ENCODE data around the gene PCSK2. TPM values are rescaled to one million over a fixed set of nuclear protein-coding genes. Genes with fewer than 3 reads are reported as not detected.

PCSK2 gene
- polyA plus RNA-seq, 1 donor from 2014 or later, result 27.9 TPM

DNA sequence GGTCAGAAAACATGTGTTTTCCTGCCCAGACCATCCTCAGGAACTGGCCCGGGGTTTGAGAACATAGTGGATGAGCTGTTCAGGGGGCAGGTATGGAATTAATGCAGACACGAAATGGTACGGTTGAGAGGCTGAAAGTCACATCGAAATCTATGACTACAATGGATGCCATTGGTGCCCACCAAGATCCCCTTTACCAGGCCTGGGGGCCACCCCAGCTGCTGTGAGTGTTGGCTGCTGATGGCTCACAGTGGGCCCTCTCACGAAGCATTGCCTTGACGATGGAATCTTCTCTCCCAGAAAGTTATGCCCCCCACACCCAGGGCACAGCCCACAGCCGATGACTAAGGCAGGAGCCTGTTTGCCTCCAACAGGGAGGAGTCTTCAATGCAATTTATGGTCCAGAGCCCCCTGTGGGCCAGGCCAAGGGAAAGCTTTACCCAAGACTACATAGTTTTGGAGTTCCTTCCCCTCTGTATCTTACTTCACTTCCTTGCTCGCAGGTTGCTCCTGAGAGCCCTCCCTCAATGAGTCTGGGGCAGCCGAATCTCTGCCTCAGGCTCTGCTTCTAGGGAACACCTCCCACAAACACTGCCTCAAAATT is 211.7 kb downstream of the PCSK2 start:
- no peak for TF ChIP-seq TAF1 (IDR thresholded peaks at IDR 0.05; ENCODE audit: low read depth)
- TF ChIP-seq MXI1 (conservative IDR thresholded peaks at IDR 0.05; ENCODE audit: poor library complexity, severe bottlenecking), result no peak
- TF ChIP-seq SMC3 (conservative IDR thresholded peaks at IDR 0.05; ENCODE audit: poor library complexity), result no peak
- no peak for TF ChIP-seq EZH2 (IDR thresholded peaks at IDR 0.05; ENCODE audit: borderline replicate concordance, insufficient read depth, low read length, poor library complexity, severe bottlenecking)
- TF ChIP-seq, protein P1, sequence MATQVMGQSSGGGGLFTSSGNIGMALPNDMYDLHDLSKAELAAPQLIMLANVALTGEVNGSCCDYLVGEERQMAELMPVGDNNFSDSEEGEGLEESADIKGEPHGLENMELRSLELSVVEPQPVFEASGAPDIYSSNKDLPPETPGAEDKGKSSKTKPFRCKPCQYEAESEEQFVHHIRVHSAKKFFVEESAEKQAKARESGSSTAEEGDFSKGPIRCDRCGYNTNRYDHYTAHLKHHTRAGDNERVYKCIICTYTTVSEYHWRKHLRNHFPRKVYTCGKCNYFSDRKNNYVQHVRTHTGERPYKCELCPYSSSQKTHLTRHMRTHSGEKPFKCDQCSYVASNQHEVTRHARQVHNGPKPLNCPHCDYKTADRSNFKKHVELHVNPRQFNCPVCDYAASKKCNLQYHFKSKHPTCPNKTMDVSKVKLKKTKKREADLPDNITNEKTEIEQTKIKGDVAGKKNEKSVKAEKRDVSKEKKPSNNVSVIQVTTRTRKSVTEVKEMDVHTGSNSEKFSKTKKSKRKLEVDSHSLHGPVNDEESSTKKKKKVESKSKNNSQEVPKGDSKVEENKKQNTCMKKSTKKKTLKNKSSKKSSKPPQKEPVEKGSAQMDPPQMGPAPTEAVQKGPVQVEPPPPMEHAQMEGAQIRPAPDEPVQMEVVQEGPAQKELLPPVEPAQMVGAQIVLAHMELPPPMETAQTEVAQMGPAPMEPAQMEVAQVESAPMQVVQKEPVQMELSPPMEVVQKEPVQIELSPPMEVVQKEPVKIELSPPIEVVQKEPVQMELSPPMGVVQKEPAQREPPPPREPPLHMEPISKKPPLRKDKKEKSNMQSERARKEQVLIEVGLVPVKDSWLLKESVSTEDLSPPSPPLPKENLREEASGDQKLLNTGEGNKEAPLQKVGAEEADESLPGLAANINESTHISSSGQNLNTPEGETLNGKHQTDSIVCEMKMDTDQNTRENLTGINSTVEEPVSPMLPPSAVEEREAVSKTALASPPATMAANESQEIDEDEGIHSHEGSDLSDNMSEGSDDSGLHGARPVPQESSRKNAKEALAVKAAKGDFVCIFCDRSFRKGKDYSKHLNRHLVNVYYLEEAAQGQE (IDR thresholded peaks at IDR 0.05; ENCODE audit: borderline replicate concordance), result no peak
- TF ChIP-seq EP300 (conservative IDR thresholded peaks at IDR 0.05; ENCODE audit: poor library complexity, severe bottlenecking), result no peak
- TF ChIP-seq POLR2AphosphoS5 (IDR thresholded peaks at IDR 0.05), result no peak
- TF ChIP-seq, protein P2, sequence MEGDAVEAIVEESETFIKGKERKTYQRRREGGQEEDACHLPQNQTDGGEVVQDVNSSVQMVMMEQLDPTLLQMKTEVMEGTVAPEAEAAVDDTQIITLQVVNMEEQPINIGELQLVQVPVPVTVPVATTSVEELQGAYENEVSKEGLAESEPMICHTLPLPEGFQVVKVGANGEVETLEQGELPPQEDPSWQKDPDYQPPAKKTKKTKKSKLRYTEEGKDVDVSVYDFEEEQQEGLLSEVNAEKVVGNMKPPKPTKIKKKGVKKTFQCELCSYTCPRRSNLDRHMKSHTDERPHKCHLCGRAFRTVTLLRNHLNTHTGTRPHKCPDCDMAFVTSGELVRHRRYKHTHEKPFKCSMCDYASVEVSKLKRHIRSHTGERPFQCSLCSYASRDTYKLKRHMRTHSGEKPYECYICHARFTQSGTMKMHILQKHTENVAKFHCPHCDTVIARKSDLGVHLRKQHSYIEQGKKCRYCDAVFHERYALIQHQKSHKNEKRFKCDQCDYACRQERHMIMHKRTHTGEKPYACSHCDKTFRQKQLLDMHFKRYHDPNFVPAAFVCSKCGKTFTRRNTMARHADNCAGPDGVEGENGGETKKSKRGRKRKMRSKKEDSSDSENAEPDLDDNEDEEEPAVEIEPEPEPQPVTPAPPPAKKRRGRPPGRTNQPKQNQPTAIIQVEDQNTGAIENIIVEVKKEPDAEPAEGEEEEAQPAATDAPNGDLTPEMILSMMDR (IDR thresholded peaks at IDR 0.05; ENCODE audit: poor library complexity, severe bottlenecking), result no peak
- no peak for TF ChIP-seq RAD21 (conservative IDR thresholded peaks at IDR 0.05)
- H3K9me2 ChIP-seq (ENCODE audit: insufficient read depth, low read length), result no peaks in the 10 kb centered on the region
- H3K9ac ChIP-seq (ENCODE audit: low read length), result no peak overlapping the region
- no peak overlapping the region for H3K27ac ChIP-seq (ENCODE audit: low read length)
- H3K4me3 ChIP-seq (ENCODE audit: low read length), result no peak overlapping the region
- no peak overlapping the region for H2AFZ ChIP-seq (ENCODE audit: low read depth, low read length)
- no peak overlapping the region for H3K4me2 ChIP-seq (ENCODE audit: low read length)
- no peaks in the 10 kb centered on the region for H3K9me3 ChIP-seq (ENCODE audit: low read length)
- H4K20me1 ChIP-seq (ENCODE audit: insufficient read depth), result no peaks in the 10 kb centered on the region
- no peaks in the 10 kb centered on the region for H3K27me3 ChIP-seq (ENCODE audit: insufficient read depth, low read depth, low read length)
- no peaks in the 10 kb centered on the region for H3K36me3 ChIP-seq (ENCODE audit: insufficient read depth, low read length)
- no peaks in the 10 kb centered on the region for H3F3A ChIP-seq (ENCODE audit: insufficient read depth, low read length, poor library complexity, severe bottlenecking)
- H3K79me2 ChIP-seq (replicated peaks; ENCODE audit: insufficient read depth, low read length), result no peaks in the 10 kb centered on the region

DNA sequence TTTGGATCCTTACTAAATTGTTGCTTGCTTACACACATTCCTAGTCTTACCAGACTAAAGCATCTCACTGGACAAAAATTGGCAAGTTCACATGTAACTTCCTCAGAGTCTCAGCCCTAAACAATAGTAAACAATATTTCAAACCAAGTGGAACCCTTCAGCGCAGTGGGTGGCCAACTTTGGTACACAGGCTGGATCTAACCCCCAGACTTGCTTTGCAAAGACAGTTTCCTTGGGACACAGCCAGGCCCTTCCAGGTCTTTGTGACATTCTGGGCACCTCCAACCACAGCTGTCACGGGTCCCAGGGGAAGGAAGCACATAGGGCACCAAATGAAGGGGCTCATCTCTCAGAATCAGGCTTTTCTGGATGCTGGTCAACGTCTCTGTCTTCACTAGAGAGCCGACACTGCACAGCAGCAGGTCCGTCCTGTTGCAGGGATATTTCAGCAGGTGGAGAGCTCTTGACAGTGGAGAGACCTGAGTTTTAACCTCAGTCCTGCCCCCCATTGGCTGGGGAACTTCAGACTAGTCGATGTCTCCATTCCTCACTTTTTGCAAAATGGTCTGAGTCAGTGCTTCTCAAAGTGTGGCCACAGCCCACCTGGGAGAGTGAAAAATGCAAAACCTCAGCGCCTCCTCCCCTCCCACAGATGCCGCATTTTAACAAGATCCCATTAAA is 212.9 kb downstream of the PCSK2 start:
- Histone ChIP-seq H3K27ac (ENCODE audit: low read length) (no peak overlapping the region), H3K4me3 (ENCODE audit: low read length) (no peak overlapping the region), H2AFZ (ENCODE audit: low read depth, low read length) (no peak overlapping the region), H3K9ac (ENCODE audit: low read length) (no peak overlapping the region), H3K27me3 (ENCODE audit: insufficient read depth, low read depth, low read length) (no peaks in the 10 kb centered on the region), H3K9me2 (ENCODE audit: insufficient read depth, low read length) (no peaks in the 10 kb centered on the region), H3K4me2 (ENCODE audit: low read length) (no peak overlapping the region), H3K36me3 (ENCODE audit: insufficient read depth, low read length) (no peaks in the 10 kb centered on the region), H3F3A (ENCODE audit: insufficient read depth, low read length, poor library complexity, severe bottlenecking) (no peaks in the 10 kb centered on the region), H3K9me3 (ENCODE audit: low read length) (no peaks in the 10 kb centered on the region), H4K20me1 (ENCODE audit: insufficient read depth) (no peaks in the 10 kb centered on the region), H3K79me2 (replicated peaks; ENCODE audit: insufficient read depth, low read length) (no peaks in the 10 kb centered on the region)
- TF ChIP-seq EZH2 (IDR thresholded peaks at IDR 0.05; ENCODE audit: borderline replicate concordance, insufficient read depth, low read length, poor library complexity, severe bottlenecking) (no peak), SMC3 (conservative IDR thresholded peaks at IDR 0.05; ENCODE audit: poor library complexity) (no peak), EP300 (conservative IDR thresholded peaks at IDR 0.05; ENCODE audit: poor library complexity, severe bottlenecking) (no peak), POLR2AphosphoS5 (IDR thresholded peaks at IDR 0.05) (no peak), RAD21 (conservative IDR thresholded peaks at IDR 0.05) (no peak), MXI1 (conservative IDR thresholded peaks at IDR 0.05; ENCODE audit: poor library complexity, severe bottlenecking) (no peak), TAF1 (IDR thresholded peaks at IDR 0.05; ENCODE audit: low read depth) (no peak)
- TF ChIP-seq, protein P1 (IDR thresholded peaks at IDR 0.05; ENCODE audit: borderline replicate concordance), result no peak
- TF ChIP-seq, protein P2 (IDR thresholded peaks at IDR 0.05; ENCODE audit: poor library complexity, severe bottlenecking), result no peak
